ENCODE data around the gene AGBL1. TPM values are rescaled to one million over a fixed set of nuclear protein-coding genes. Genes with fewer than 3 reads are reported as not detected.

Gene AGBL1
- total RNA-seq, 1 donor from 2014 or later = 0.76 TPM

GRCh38 chr15:86349565-86349964 is 269.9 kb downstream of the AGBL1 start:
- Mint-ChIP-seq H3K36me3 (ENCODE audit: unreplicated experiment) (no peaks in the 10 kb centered on the region), H3K4me3 (ENCODE audit: unreplicated experiment) (no peak overlapping the region), H3K27me3 (ENCODE audit: unreplicated experiment) (no peaks in the 10 kb centered on the region), H3K4me1 (ENCODE audit: low read depth, unreplicated experiment) (no peaks in the 10 kb centered on the region), H3K27ac (ENCODE audit: unreplicated experiment) (no peak overlapping the region), H3K9me3 (ENCODE audit: unreplicated experiment) (no peaks in the 10 kb centered on the region)
- no peak for DNase-seq
- TF ChIP-seq CTCF (IDR thresholded peaks at IDR 0.05; ENCODE audit: partially characterized antibody, unreplicated experiment) = no peak

DNA sequence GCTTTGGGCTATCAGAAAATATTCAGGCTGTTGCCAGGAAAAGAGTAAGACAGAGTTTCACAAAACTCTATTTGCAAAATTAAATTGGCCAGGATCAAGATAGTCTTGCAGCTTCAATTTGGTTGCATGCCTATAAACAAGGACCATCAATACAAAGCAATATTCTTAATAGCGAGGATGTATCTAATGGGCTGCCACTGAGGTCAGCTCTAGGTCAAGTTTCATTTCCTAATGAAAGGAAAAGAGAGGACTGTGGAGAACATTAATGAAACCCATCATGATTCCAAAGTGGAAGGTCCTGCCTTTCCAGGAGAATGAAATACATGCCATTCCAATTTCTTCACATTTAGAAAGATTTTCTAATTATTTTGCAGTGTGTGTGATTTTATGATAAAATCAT is 273.5 kb downstream of the AGBL1 start:
- TF ChIP-seq CTCF (IDR thresholded peaks at IDR 0.05; ENCODE audit: partially characterized antibody, unreplicated experiment) = no peak
- no peaks in the 10 kb centered on the region for H3K36me3 Mint-ChIP-seq (ENCODE audit: unreplicated experiment)
- no peak overlapping the region for H3K27ac Mint-ChIP-seq (ENCODE audit: unreplicated experiment)
- H3K4me1 Mint-ChIP-seq (ENCODE audit: low read depth, unreplicated experiment) = peaks cover 3% of the 10 kb centered on the region
- DNase-seq = no peak
- H3K4me3 Mint-ChIP-seq (ENCODE audit: unreplicated experiment) = no peak overlapping the region
- H3K27me3 Mint-ChIP-seq (ENCODE audit: unreplicated experiment) = no peaks in the 10 kb centered on the region
- H3K9me3 Mint-ChIP-seq (ENCODE audit: unreplicated experiment) = no peaks in the 10 kb centered on the region

DNA sequence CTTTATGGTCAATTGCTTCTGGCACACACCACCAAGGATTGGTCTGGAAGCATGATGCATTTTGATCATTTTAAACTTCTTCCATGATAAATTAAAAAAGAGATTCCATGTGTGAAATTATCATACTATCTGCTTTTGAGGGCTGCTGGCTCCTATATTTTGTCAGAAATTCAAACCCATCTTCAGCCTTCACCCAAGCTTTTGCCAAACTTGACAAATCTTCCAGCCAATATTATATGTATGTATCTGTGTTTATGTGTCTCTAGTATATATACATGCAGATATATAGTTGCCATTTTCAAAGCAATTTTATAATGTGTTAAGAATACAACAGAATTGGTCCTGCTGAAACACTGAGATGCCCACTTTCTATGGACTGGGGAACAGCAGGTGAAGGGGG is 275.7 kb downstream of the AGBL1 start:
- H3K27ac Mint-ChIP-seq (ENCODE audit: unreplicated experiment) = no peak overlapping the region
- H3K4me3 Mint-ChIP-seq (ENCODE audit: unreplicated experiment) = no peak overlapping the region
- peaks cover 3% of the 10 kb centered on the region for H3K4me1 Mint-ChIP-seq (ENCODE audit: low read depth, unreplicated experiment)
- H3K27me3 Mint-ChIP-seq (ENCODE audit: unreplicated experiment) = peaks cover 2% of the 10 kb centered on the region
- no peak for DNase-seq
- no peaks in the 10 kb centered on the region for H3K36me3 Mint-ChIP-seq (ENCODE audit: unreplicated experiment)
- H3K9me3 Mint-ChIP-seq (ENCODE audit: unreplicated experiment) = no peaks in the 10 kb centered on the region
- no peak for TF ChIP-seq CTCF (IDR thresholded peaks at IDR 0.05; ENCODE audit: partially characterized antibody, unreplicated experiment)

- no peak overlapping the region for H3K4me3 Mint-ChIP-seq (ENCODE audit: unreplicated experiment)
- TF ChIP-seq CTCF (IDR thresholded peaks at IDR 0.05; ENCODE audit: partially characterized antibody, unreplicated experiment) = no peak
- no peak for DNase-seq
These were observed 276.1 kb downstream of the AGBL1 start for GRCh38 chr15:86355801-86356200.

GRCh38 chr15:86362555-86362954 is 282.9 kb downstream of the AGBL1 start:
- no peak overlapping the region for H3K27ac Mint-ChIP-seq (ENCODE audit: unreplicated experiment)
- H3K4me1 Mint-ChIP-seq (ENCODE audit: low read depth, unreplicated experiment) = no peaks in the 10 kb centered on the region
- no peak overlapping the region for H3K4me3 Mint-ChIP-seq (ENCODE audit: unreplicated experiment)
- H3K27me3 Mint-ChIP-seq (ENCODE audit: unreplicated experiment) = peaks cover 2% of the 10 kb centered on the region
- H3K9me3 Mint-ChIP-seq (ENCODE audit: unreplicated experiment) = peaks cover 2% of the 10 kb centered on the region
- DNase-seq = no peak
- no peak for TF ChIP-seq CTCF (IDR thresholded peaks at IDR 0.05; ENCODE audit: partially characterized antibody, unreplicated experiment)
- peaks cover 5% of the 10 kb centered on the region for H3K36me3 Mint-ChIP-seq (ENCODE audit: unreplicated experiment)

More at GRCh38 chr15:86355801-86356200, 276.1 kb downstream of the AGBL1 start:
- H3K27ac Mint-ChIP-seq (ENCODE audit: unreplicated experiment) = no peak overlapping the region
- H3K36me3 Mint-ChIP-seq (ENCODE audit: unreplicated experiment) = no peaks in the 10 kb centered on the region
- peaks cover 3% of the 10 kb centered on the region for H3K4me1 Mint-ChIP-seq (ENCODE audit: low read depth, unreplicated experiment)
- no peaks in the 10 kb centered on the region for H3K9me3 Mint-ChIP-seq (ENCODE audit: unreplicated experiment)
- peaks cover 2% of the 10 kb centered on the region for H3K27me3 Mint-ChIP-seq (ENCODE audit: unreplicated experiment)
